SK-N-MC (cell line): Measurements from ENCODE around the gene OSBPL10.
"Not testable (repeated sequence)": the region's sequence is repeated elsewhere in the genome, so short reads cannot be mapped to it uniquely, and the experiment has no call there.

Experiments used
- DNase-seq: peaks from one replicate; pipeline ENCODE4 v3.0.0-alpha.2; 2011; ENCODE audit warnings: low read depth, low spot score
- H3K27ac ChIP-seq: fragments of 200-600 bp; sonication (generic); 2 replicates; pipeline ENCODE4 v1.5.1; 2016; ENCODE audit warnings: mixed run types
- H3K36me3 ChIP-seq: fragments of 200-600 bp; sonication (generic); 2 replicates; pipeline ENCODE4 v1.6.1; 2017; ENCODE audit warnings: antibody characterized with exemption, low read length, mixed read lengths; ENCODE audit not compliant: insufficient read depth
- H3K4me3 ChIP-seq: fragments of 200-600 bp; sonication (generic); 2 replicates; pipeline ENCODE4 v1.5.1; 2016
- H3K9ac ChIP-seq: fragments of 200-600 bp; sonication (generic); 2 replicates; pipeline ENCODE4 v1.8.0; 2017; ENCODE audit warnings: mixed run types, mixed read lengths; ENCODE audit not compliant: insufficient read length
- H3K9me3 ChIP-seq: fragments of 200-600 bp; sonication (generic); 2 replicates; pipeline ENCODE4 v1.6.1; 2017; ENCODE audit warnings: low read depth, mild to moderate bottlenecking, antibody characterized with exemption, low read length, moderate library complexity, mixed read lengths
- EZH2 ChIP-seq: fragments of 200-600 bp; sonication (generic); IDR thresholded peaks from one replicate; pipeline ENCODE4 v1.6.1; 2017; ENCODE audit warnings: antibody characterized with exemption
- FOXP2 ChIP-seq: optimal IDR thresholded peaks from 2 replicates; pipeline ENCODE3; 2011; ENCODE audit warnings: mild to moderate bottlenecking, moderate library complexity; ENCODE audit not compliant: insufficient read depth; ENCODE audit errors: extremely low read length, control extremely low read depth
- POLR2AphosphoS5 ChIP-seq: IDR thresholded peaks from 2 replicates; pipeline ENCODE4 v1.6.1; 2012; ENCODE audit warnings: mild to moderate bottlenecking, low read depth, low read length, borderline replicate concordance

OSBPL10 gene

GRCh38 chr3:32009957-32010356 is 28.9 kb upstream of the OSBPL10 start:
- Histone ChIP-seq H3K4me3 (no peak overlapping the region), H3K36me3 (no peaks in the 10 kb centered on the region), H3K9me3 (no peaks in the 10 kb centered on the region), H3K27ac (no peak overlapping the region), H3K9ac (no peak overlapping the region)
- TF ChIP-seq EZH2: no peak
- TF ChIP-seq POLR2AphosphoS5: no peak
- no peak for TF ChIP-seq FOXP2
- no peak for DNase-seq

GRCh38 chr3:32009101-32009500 is 28.0 kb upstream of the OSBPL10 start:
- no peak overlapping the region for H3K27ac ChIP-seq
- H3K9me3 ChIP-seq: no peaks in the 10 kb centered on the region
- no peak for DNase-seq
- H3K4me3 ChIP-seq: no peak overlapping the region
- no peak overlapping the region for H3K9ac ChIP-seq
- H3K36me3 ChIP-seq: no peaks in the 10 kb centered on the region
- TF ChIP-seq EZH2 (no peak), POLR2AphosphoS5 (no peak)

GRCh38 chr3:32004113-32004765 is 23.2 kb upstream of the OSBPL10 start:
- DNase-seq: no peak
- H3K9me3 ChIP-seq: no peaks in the 10 kb centered on the region
- no peak overlapping the region for H3K9ac ChIP-seq
- H3K4me3 ChIP-seq: no peak overlapping the region
- no peak for TF ChIP-seq EZH2
- H3K27ac ChIP-seq: no peak overlapping the region
- no peaks in the 10 kb centered on the region for H3K36me3 ChIP-seq

DNA sequence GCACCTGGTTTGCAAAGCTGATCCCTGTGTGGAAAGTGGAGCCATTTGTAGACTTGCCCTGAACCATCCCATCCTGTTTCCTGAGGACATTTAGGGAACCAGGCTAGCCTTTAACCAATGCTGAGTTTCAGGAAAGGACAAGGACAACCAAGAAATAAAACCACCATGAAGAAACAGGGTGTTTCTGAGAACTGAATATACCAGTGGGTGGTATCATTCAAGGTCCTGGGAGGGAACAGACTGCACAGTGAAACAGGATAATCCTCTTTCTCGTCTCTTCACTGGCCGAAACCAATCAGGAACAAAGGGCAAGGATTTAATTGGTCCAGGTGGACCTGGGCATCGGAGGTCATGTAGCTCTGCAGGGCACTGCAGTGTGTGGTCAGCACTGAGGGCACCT is 22.3 kb upstream of the OSBPL10 start:
- TF ChIP-seq POLR2AphosphoS5 (no peak), FOXP2 (no peak), EZH2 (no peak)
- Histone ChIP-seq H3K9me3 (no peaks in the 10 kb centered on the region), H3K36me3 (no peaks in the 10 kb centered on the region), H3K27ac (no peak overlapping the region), H3K4me3 (no peak overlapping the region), H3K9ac (no peak overlapping the region)
- no peak for DNase-seq

GRCh38 chr3:32002561-32003368 is 21.7 kb upstream of the OSBPL10 start:
- no peak for TF ChIP-seq FOXP2
- TF ChIP-seq EZH2: no peak
- no peak for TF ChIP-seq POLR2AphosphoS5
- Histone ChIP-seq H3K4me3 (no peak overlapping the region), H3K27ac (no peak overlapping the region), H3K36me3 (no peaks in the 10 kb centered on the region), H3K9ac (no peak overlapping the region), H3K9me3 (no peaks in the 10 kb centered on the region)
- DNase-seq: no peak

DNA sequence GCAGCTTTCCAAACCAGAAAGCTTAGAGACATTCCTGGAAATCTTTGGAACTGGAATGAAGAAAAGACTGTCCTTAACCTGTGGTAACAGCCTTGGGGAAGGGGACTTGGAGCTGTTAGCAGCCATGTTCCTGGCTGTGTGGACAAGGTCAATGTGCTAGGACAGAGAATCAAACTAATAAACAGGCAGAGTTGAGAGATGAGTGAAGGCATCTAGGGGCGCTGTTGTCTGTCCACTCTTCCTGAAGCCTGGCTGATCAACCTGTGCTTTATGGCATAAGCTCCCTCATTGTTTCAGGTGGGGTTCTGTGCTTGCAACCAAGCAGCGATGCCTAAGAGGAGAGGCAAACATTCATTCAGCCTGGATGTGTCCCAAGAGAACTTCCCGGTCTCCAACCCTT is 19.8 kb upstream of the OSBPL10 start:
- no peaks in the 10 kb centered on the region for H3K9me3 ChIP-seq
- DNase-seq: no peak
- H3K36me3 ChIP-seq: no peaks in the 10 kb centered on the region
- no peak for TF ChIP-seq POLR2AphosphoS5
- no peak for TF ChIP-seq EZH2
- TF ChIP-seq FOXP2: no peak
- no peak overlapping the region for H3K27ac ChIP-seq
- H3K4me3 ChIP-seq: no peak overlapping the region
- H3K9ac ChIP-seq: no peak overlapping the region

DNA sequence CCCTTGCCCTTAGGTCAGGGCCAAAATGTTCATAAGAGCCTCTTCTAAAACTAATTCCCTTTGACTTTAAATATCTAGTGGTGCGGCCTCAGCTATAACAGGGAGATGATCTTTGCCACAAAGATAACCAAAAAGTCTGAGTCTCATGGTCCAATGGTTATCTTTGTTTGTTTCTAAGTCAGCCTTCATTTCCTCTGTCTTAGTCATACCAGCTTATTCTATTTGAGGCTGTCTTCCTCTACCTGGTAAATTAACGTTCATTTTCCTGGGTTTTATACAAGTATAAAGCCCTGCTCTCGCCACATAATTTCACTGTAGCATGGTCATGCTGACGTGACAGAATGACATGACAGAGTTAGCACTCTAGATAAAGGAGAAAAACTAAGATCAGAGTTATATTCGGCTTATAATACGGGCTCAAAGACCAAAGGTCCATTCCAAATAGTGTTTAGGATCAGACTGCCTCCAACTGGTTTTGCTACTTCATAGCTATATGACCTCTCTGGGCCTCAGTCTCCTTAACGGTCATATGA is 18.9 kb upstream of the OSBPL10 start:
- TF ChIP-seq POLR2AphosphoS5 (no peak), EZH2 (no peak), FOXP2 (no peak)
- H3K9ac ChIP-seq: no peak overlapping the region
- no peak overlapping the region for H3K4me3 ChIP-seq
- H3K27ac ChIP-seq: no peak overlapping the region
- DNase-seq: no peak
- no peaks in the 10 kb centered on the region for H3K36me3 ChIP-seq
- H3K9me3 ChIP-seq: no peaks in the 10 kb centered on the region

- Histone ChIP-seq H3K9ac (no peak overlapping the region), H3K27ac (no peak overlapping the region), H3K9me3 (no peaks in the 10 kb centered on the region), H3K36me3 (no peaks in the 10 kb centered on the region), H3K4me3 (no peak overlapping the region)
- no peak for TF ChIP-seq EZH2
- no peak for TF ChIP-seq FOXP2
- TF ChIP-seq POLR2AphosphoS5: no peak
- no peak for DNase-seq
Measured at GRCh38 chr3:31997500-31997899, 16.4 kb upstream of the OSBPL10 start.

- H3K27ac ChIP-seq: no peak overlapping the region
- H3K9me3 ChIP-seq: no peaks in the 10 kb centered on the region
- TF ChIP-seq FOXP2 (no peak), EZH2 (no peak), POLR2AphosphoS5 (no peak)
- DNase-seq: no peak
- H3K9ac ChIP-seq: no peak overlapping the region
- no peaks in the 10 kb centered on the region for H3K36me3 ChIP-seq
- H3K4me3 ChIP-seq: no peak overlapping the region
Measured at GRCh38 chr3:31996195-31996594, 15.1 kb upstream of the OSBPL10 start.

DNA sequence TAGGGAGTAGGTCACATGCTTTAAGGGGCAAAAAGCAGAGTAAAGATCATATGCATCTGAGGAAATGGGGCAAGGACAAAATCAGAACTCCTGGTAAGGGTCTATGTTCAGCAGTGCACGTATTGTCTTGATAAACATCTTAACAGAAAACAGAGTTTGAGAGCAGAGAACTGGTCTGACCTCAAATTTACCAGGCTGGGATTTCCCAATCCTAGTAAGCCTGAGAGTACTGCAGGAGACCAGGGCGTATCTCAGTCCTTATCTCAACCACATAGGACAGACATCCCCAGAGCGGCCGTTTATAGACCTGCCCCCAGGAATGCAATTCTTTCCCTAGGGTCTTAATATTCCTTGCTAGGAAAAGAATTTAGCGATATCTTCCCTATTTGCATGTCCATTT is 14.0 kb upstream of the OSBPL10 start:
- H3K9me3 ChIP-seq, H3K27ac ChIP-seq, H3K9ac ChIP-seq, DNase-seq, H3K36me3 ChIP-seq, H3K4me3 ChIP-seq: not testable (repeated sequence)
